Natural killer cell (primary cell): ENCODE measurements around the gene ZNRF4. TPM values are rescaled to one million over a fixed set of nuclear protein-coding genes. Genes with fewer than 3 reads are reported as not detected.

Source experiments
- ATAC-seq, 3 donors: fragments of 150-1000 bp in 2 of 3; fragments of 200-7000 bp in 1 of 3; cut with Tn5 transposase; 1 replicate in 1 of 3; 2 replicates in 2 of 3; pipeline ENCODE4 v1.10.0; 2021; ENCODE audit warnings: mild to moderate bottlenecking in 2 of 3, moderate library complexity in 2 of 3
- DNase-seq, 2 donors: peaks; one replicate each; pipeline versions ENCODE4 v3.0.0 to v3.0.0-alpha.2; 2013 to 2021; ENCODE audit warnings: mixed read lengths in 1 of 2
- H3K27ac ChIP-seq: one replicate; pipeline ENCODE4 v1.5.1; 2013; ENCODE audit warnings: mild to moderate bottlenecking, low read length
- H3K27me3 ChIP-seq: one replicate; pipeline ENCODE4 v1.6.1; 2013; ENCODE audit warnings: low read length; ENCODE audit not compliant: control insufficient read depth, insufficient read depth
- H3K36me3 ChIP-seq: one replicate; pipeline ENCODE4 v1.6.1; 2013; ENCODE audit warnings: low read length; ENCODE audit not compliant: control insufficient read depth, insufficient read depth
- H3K4me1 ChIP-seq: one replicate; pipeline ENCODE4 v1.6.1; 2013; ENCODE audit warnings: low read length; ENCODE audit not compliant: control insufficient read depth, insufficient read depth
- H3K4me3 ChIP-seq: one replicate; pipeline ENCODE4 v1.5.1; 2013; ENCODE audit warnings: low read length
- H3K9me3 ChIP-seq: one replicate; pipeline ENCODE4 v1.6.1; 2013; ENCODE audit warnings: low read length; ENCODE audit not compliant: control insufficient read depth, insufficient read depth
- H3K27ac Mint-ChIP-seq, 2 donors: one replicate each; pipeline ENCODE4 v1.8.0; 2022; ENCODE audit warnings: mild to moderate bottlenecking in 2 of 2, mixed read lengths in 2 of 2, moderate library complexity in 1 of 2
- H3K27me3 Mint-ChIP-seq, 2 donors: one replicate each; pipeline ENCODE4 v1.8.0; 2022; ENCODE audit warnings: low read depth in 2 of 2, mixed read lengths in 2 of 2
- H3K36me3 Mint-ChIP-seq: one replicate; pipeline ENCODE4 v1.8.0; 2022; ENCODE audit warnings: mixed read lengths
- H3K4me1 Mint-ChIP-seq, 2 donors: one replicate each; pipeline ENCODE4 v1.8.0; 2022; ENCODE audit warnings: mixed read lengths in 2 of 2
- H3K4me3 Mint-ChIP-seq: one replicate; pipeline ENCODE4 v1.8.0; 2022; ENCODE audit warnings: mild to moderate bottlenecking, moderate library complexity, mixed read lengths
- H3K9me3 Mint-ChIP-seq, 2 donors: one replicate each; pipeline ENCODE4 v1.8.0; 2022; ENCODE audit warnings: mixed read lengths in 2 of 2
- WGBS: methylation state at CpG from one replicate; pipeline ENCODE4 v1.1.7; 2013; ENCODE audit warnings: missing lambda C conversion rate; ENCODE audit not compliant: insufficient coverage; 5-methylcytosine and 5-hydroxymethylcytosine counted together
- intact Hi-C: fragments of 100-400 bp; cut with micrococcal nuclease; formaldehyde crosslinking; loops from one replicate; pipeline ENCODE4 v1.14.2; 2022
- total RNA-seq, 4 donors: library from RNA; stranded (reverse); fragments of 120-200 nt in 1 of 4; gene quantifications; one replicate each; pipeline versions ENCODE4 v1.2.3 to v1.2.4, GENCODE V29; 2013 to 2022
- TF ChIP-seq, protein P1 (sequence below): fragments of 200-600 bp; IDR thresholded peaks from one replicate; pipeline ENCODE4 v1.8.0; 2022; ENCODE audit warnings: antibody characterized with exemption

ZNRF4 gene
- total RNA-seq, 3 donors from 2014 or later (not counting 1 experiment from before 2014, with no cell fraction given) = not detected

DNA sequence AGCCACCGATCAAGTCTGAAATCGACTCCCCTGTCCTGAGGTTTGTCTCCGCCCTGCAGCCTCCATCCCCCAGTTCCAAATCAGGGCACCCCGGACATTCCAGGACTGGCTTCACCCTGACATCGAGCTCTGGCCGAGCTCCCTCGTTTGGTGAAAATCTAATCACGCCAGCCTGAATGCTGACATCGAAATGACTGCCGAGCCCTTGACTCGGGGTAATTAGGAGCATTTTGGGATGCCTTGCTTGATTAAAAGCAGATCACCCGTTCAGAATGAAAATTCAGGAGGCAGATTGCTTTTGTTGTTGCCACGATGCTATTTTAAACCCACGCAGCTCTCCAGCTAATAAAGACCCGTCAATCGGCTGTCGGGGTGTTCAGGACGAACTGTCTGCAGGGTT lies 34.3 kb downstream of the ZNRF4 start:
- Mint-ChIP-seq H3K27ac (no peak overlapping the region), H3K4me1 (no peaks in the 10 kb centered on the region), H3K27me3 (peaks cover 15 to 35% of the 10 kb centered on the region in 2 donors), H3K9me3 (no peaks in the 10 kb centered on the region), H3K36me3 (no peaks in the 10 kb centered on the region), H3K4me3 (no peak overlapping the region)
- ATAC-seq = no peak
- TF ChIP-seq, protein P1, sequence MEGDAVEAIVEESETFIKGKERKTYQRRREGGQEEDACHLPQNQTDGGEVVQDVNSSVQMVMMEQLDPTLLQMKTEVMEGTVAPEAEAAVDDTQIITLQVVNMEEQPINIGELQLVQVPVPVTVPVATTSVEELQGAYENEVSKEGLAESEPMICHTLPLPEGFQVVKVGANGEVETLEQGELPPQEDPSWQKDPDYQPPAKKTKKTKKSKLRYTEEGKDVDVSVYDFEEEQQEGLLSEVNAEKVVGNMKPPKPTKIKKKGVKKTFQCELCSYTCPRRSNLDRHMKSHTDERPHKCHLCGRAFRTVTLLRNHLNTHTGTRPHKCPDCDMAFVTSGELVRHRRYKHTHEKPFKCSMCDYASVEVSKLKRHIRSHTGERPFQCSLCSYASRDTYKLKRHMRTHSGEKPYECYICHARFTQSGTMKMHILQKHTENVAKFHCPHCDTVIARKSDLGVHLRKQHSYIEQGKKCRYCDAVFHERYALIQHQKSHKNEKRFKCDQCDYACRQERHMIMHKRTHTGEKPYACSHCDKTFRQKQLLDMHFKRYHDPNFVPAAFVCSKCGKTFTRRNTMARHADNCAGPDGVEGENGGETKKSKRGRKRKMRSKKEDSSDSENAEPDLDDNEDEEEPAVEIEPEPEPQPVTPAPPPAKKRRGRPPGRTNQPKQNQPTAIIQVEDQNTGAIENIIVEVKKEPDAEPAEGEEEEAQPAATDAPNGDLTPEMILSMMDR = no peak
- Histone ChIP-seq H3K36me3 (no peaks in the 10 kb centered on the region), H3K4me3 (no peak overlapping the region), H3K9me3 (no peaks in the 10 kb centered on the region), H3K4me1 (no peaks in the 10 kb centered on the region), H3K27ac (no peak overlapping the region), H3K27me3 (peaks cover 9% of the 10 kb centered on the region)
- DNase-seq = no peak
- intact Hi-C loops = no loop called here
- 72% methylated on average over 18 of the region's 18 CpGs for WGBS

DNA sequence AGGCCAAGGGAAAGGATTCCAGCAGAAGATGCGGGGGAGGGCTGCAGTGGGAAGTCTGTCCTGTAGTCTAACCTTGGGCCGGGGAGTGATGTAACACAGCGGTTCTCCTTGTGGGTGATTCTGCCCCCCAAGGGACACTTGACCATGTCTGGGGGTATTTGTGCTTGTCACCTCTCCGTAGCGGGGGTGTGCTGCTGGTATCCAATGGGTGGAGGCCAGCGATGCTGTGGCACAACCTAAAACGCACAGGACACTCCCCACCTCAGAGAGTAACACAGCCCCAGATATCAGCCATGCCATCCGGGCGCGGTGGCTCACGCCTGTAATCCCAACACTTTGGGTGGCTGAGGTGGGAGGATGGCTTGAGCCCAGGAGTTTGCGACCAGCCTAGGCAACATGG lies 36.3 kb downstream of the ZNRF4 start:
- DNase-seq (no peak), ATAC-seq (no peak)
- H3K4me3 Mint-ChIP-seq = no peak overlapping the region
- H3K27me3 ChIP-seq = peaks cover 9% of the 10 kb centered on the region
- no peaks in the 10 kb centered on the region for H3K9me3 Mint-ChIP-seq
- no peaks in the 10 kb centered on the region for H3K4me1 Mint-ChIP-seq
- no peak overlapping the region for H3K4me3 ChIP-seq
- H3K4me1 ChIP-seq = no peaks in the 10 kb centered on the region
- H3K27ac ChIP-seq = no peak overlapping the region
- no peaks in the 10 kb centered on the region for H3K36me3 Mint-ChIP-seq
- TF ChIP-seq, protein P1 = no peak
- no peak overlapping the region for H3K27ac Mint-ChIP-seq
- H3K9me3 ChIP-seq = no peaks in the 10 kb centered on the region
- peaks cover 15 to 40% of the 10 kb centered on the region in 2 donors for H3K27me3 Mint-ChIP-seq
- intact Hi-C loops = no loop called here
- 80% methylated on average over 6 of the region's 12 CpGs for WGBS
- H3K36me3 ChIP-seq = no peaks in the 10 kb centered on the region

DNA sequence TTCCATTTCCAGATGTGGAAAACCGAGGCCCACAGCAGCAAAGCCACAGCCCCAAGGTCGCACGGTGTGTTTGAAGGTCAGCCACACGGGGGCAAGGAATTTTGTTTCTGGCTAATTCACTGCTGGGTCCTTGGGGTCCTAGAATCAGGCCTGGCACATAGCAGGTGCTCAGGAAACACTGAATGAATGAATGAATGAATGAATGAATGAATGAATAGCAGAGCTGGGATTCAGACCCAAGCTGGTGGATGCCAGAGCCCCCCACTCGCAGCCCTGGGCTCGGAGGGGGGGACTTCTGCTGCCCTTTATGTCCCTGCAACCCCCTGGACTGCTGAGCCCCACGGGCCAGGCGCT lies 37.0 kb downstream of the ZNRF4 start:
- H3K4me3 Mint-ChIP-seq = no peak overlapping the region
- intact Hi-C loops = no loop called here
- H3K27me3 ChIP-seq = peaks cover 9% of the 10 kb centered on the region
- no peak for ATAC-seq
- peaks cover 20 to 47% of the 10 kb centered on the region in 2 donors for H3K27me3 Mint-ChIP-seq
- no peaks in the 10 kb centered on the region for H3K36me3 ChIP-seq
- no peaks in the 10 kb centered on the region for H3K4me1 ChIP-seq
- H3K27ac ChIP-seq = no peak overlapping the region
- H3K4me1 Mint-ChIP-seq = no peaks in the 10 kb centered on the region
- no peak overlapping the region for H3K4me3 ChIP-seq
- no peaks in the 10 kb centered on the region for H3K9me3 ChIP-seq
- H3K27ac Mint-ChIP-seq = no peak overlapping the region
- no peak for DNase-seq
- WGBS = 61% methylated on average over 8 of the region's 8 CpGs
- H3K9me3 Mint-ChIP-seq = no peaks in the 10 kb centered on the region
- no peaks in the 10 kb centered on the region for H3K36me3 Mint-ChIP-seq
- TF ChIP-seq, protein P1 = no peak

DNA sequence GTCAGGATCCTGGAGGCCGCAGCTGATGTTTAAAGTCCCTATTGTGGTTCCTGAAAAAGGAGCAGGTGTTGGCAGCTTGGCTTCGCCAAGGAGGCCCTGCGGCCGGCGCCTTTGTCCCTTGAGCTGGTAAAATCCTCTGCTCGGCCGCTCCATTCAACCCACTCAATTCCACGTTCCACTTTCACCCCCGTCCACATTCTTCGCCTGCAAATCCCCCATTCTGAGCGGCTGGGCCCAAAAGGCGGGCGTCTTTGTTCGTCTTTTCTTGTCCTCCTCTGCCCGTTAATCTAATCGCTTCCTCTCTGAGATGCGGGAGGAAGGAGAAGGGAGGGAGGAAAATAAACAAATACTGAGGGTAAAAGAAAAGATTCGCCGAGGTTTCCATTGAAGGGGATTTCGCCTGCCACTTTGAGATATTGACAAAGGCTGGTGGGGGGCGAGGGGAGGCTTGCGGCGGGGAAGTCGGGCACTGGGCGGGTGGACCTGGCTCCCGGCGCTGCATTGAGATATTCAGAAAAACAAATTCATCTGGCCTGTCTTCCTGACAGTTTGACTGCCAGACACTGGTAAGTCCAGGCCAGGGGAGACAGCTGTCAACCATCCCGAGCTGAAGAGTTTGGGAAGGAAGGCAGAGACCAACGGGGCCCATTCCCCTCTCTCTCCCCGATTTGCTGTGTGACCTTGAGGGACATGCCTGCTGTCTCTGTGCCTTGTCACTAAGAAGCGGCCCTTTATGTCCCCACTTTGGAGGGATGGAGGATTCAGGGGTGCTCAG lies 37.6 kb downstream of the ZNRF4 start:
- Histone ChIP-seq H3K4me3 (no peak overlapping the region), H3K4me1 (no peaks in the 10 kb centered on the region), H3K36me3 (no peaks in the 10 kb centered on the region), H3K27ac (no peak overlapping the region), H3K9me3 (no peaks in the 10 kb centered on the region), H3K27me3 (peaks cover 9% of the 10 kb centered on the region)
- Mint-ChIP-seq H3K9me3 (no peaks in the 10 kb centered on the region), H3K27me3 (peaks cover 24 to 52% of the 10 kb centered on the region in 2 donors), H3K36me3 (no peaks in the 10 kb centered on the region), H3K27ac (no peak overlapping the region), H3K4me1 (no peaks in the 10 kb centered on the region), H3K4me3 (no peak overlapping the region)
- ATAC-seq (no peak), DNase-seq (no peak)
- TF ChIP-seq, protein P1 = no peak
- intact Hi-C loops = no loop called here
- WGBS = 16% methylated on average over 31 of the region's 31 CpGs
